Measurements from ENCODE around the gene HNRNPUL2. TPM values are rescaled to one million over a fixed set of nuclear protein-coding genes. Genes with fewer than 3 reads are reported as not detected.

HNRNPUL2 gene
- total RNA-seq, 1 experiment from 2014 or later, result 62.9 TPM

DNA sequence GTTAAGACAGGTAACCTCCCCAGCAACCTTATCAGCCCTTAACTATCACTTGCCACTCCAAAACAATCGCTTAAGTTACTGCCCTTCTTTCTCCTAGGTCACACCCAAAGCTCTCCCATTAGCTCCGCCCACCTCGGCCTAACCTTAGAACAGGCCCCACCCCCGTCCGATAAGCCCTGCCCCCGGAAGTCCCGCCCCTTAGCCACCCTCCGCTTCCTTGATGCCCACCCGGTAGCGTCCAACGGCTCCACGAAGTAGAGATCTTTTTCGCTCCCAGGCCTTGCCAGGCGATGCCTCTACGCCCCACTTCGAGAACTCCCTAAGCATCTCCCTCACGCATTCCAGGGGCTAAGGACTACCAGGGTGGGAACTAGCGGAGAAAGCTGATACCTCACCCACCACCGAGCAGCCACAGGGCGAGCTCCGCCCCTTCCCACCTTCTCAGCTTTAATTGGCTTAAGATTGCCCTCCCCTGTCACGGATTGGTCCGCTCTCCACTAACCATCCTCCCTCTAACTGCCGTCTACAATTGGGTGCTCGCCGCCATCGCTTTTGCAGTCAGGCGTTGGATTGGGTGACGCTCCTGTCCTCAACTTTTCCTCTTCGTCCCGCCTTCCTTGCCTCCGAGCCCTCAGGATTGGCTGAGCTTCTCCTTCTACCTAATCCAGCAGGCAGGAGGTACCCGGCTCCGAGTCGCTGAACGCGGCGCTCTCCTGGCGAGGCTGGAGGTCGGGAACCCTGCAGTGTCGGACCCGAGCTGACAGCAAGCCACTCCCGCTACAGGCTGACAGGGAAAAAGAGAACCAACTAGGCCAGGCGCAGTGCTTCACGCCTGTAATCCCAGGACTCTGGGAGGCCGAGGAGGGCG lies 26.7 kb upstream of the HNRNPUL2 start, which contains the start of gene ZBTB3:
ZBTB3 (minus strand) TSS at position 425 of the 868 bp plus-strand sequence. CDS start 496 bp downstream, outside the sequence.
- peak; percentile 98 to 99 for DNase-seq
- no peaks in the 10 kb centered on the region for H3K27me3 ChIP-seq (replicated peaks; ENCODE audit: control insufficient read depth, insufficient read depth, low read length)
- TF ChIP-seq, protein P1, sequence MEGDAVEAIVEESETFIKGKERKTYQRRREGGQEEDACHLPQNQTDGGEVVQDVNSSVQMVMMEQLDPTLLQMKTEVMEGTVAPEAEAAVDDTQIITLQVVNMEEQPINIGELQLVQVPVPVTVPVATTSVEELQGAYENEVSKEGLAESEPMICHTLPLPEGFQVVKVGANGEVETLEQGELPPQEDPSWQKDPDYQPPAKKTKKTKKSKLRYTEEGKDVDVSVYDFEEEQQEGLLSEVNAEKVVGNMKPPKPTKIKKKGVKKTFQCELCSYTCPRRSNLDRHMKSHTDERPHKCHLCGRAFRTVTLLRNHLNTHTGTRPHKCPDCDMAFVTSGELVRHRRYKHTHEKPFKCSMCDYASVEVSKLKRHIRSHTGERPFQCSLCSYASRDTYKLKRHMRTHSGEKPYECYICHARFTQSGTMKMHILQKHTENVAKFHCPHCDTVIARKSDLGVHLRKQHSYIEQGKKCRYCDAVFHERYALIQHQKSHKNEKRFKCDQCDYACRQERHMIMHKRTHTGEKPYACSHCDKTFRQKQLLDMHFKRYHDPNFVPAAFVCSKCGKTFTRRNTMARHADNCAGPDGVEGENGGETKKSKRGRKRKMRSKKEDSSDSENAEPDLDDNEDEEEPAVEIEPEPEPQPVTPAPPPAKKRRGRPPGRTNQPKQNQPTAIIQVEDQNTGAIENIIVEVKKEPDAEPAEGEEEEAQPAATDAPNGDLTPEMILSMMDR (IDR thresholded peaks at IDR 0.05; ENCODE audit: insufficient read depth in 1 of 2, low read depth in 1 of 2, low read length in 1 of 2, severe bottlenecking in 1 of 2, unreplicated experiment in 1 of 2), result no peak
- Mint-ChIP-seq H3K4me3 (ENCODE audit: unreplicated experiment) (peak within 1 kb of the TSS; percentile 97), H3K4me1 (ENCODE audit: low read depth, unreplicated experiment) (no peaks in the 10 kb centered on the region), H3K9me3 (ENCODE audit: unreplicated experiment) (no peaks in the 10 kb centered on the region), H3K27ac (ENCODE audit: unreplicated experiment) (peak within 1 kb of the TSS; percentile 95), H3K36me3 (ENCODE audit: insufficient read depth, unreplicated experiment) (peaks cover 23% of the 10 kb centered on the region), H3K27me3 (ENCODE audit: insufficient read depth, unreplicated experiment) (no peaks in the 10 kb centered on the region)
- POLR2A ChIA-PET, result interaction anchor here (0.6 to 2.1 kb wide), 30 partner anchors 8 to 273 kb away, joined by 3 to 71 read pairs (median 8); partner anchors contain the start of genes B3GAT3, C11orf98, CSKMT and EEF1G
- no peaks in the 10 kb centered on the region for H3K9me3 ChIP-seq
- H3K4me3 ChIP-seq (ENCODE audit: low read depth, low read length), result peak within 1 kb of the TSS; percentile 56
- intact Hi-C loops (cut with micrococcal nuclease; ENCODE audit: unreplicated experiment), result loop anchor here (1.0 to 2.0 kb wide), 2 partner anchors 7 to 25 kb away; partner anchors contain the start of genes POLR2G and TTC9C
- peaks cover 9% of the 10 kb centered on the region; the same call in 1 of the 2 replicates for H3K4me1 ChIP-seq
- H3K36me3 ChIP-seq (ENCODE audit: control insufficient read depth, insufficient read depth, low read length), result peaks cover 3% of the 10 kb centered on the region
- BruUV-seq (replicated peaks), result no TSS peak
- CTCF ChIA-PET, result interaction anchor here (0.5 to 1.7 kb wide), 17 partner anchors 8 to 359 kb away, joined by 3 to 48 read pairs (median 5); partner anchors contain the start of genes HNRNPUL2, MTA2, POLR2G and TAF6L

DNA sequence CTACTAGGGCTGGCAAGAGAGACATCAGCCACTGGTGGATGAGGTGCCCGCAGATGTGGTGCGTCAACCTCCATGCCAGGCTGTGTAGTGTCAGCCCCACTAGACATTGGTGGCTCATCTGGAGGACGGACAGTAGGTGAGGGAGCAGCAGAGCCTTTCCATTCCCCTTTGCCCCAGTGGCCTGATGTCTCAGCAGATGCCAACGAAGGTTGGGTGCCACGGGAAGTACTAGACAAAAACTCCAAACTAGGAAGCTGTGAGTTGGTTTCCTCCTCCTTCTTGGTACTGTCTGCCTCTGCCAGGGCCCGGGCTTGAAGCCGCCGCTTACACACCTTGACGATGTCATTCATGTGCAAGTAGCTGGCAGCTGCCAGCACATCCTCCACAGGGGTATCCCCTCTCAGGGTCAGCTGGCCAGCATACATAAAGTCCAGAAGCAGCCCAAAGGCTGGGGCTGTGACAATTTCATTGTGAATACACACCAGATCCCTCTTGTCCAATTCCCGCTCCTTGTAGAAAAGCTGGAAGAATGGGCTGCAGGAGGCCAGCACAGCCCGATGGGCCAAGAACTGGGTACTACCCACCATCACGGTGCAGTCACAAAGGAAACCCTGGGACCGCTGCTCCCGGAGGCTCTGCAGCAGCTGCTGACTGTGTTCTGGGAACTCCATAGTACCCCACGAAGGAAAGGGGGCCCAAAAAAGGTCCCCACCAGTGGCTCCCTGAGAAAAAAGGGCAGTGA lies 25.9 kb upstream of the HNRNPUL2 start:
- TSS peak; percentile 85 for BruUV-seq (replicated peaks)
- Mint-ChIP-seq H3K9me3 (ENCODE audit: unreplicated experiment) (no peaks in the 10 kb centered on the region), H3K4me3 (ENCODE audit: unreplicated experiment) (peak overlapping the region; percentile 97), H3K36me3 (ENCODE audit: insufficient read depth, unreplicated experiment) (peaks cover 23% of the 10 kb centered on the region), H3K27me3 (ENCODE audit: insufficient read depth, unreplicated experiment) (no peaks in the 10 kb centered on the region), H3K27ac (ENCODE audit: unreplicated experiment) (peak overlapping the region; percentile 95), H3K4me1 (ENCODE audit: low read depth, unreplicated experiment) (no peaks in the 10 kb centered on the region)
- DNase-seq, result no peak
- Histone ChIP-seq H3K4me3 (ENCODE audit: low read depth, low read length) (peak overlapping the region; percentile 56), H3K9me3 (no peaks in the 10 kb centered on the region), H3K4me1 (peaks cover 9% of the 10 kb centered on the region; the same call in 1 of the 2 replicates), H3K27me3 (replicated peaks; ENCODE audit: control insufficient read depth, insufficient read depth, low read length) (no peaks in the 10 kb centered on the region), H3K36me3 (ENCODE audit: control insufficient read depth, insufficient read depth, low read length) (peaks cover 3% of the 10 kb centered on the region)
- ChIA-PET POLR2A (interaction anchor here (0.6 to 2.1 kb wide), 29 partner anchors 8 to 273 kb away, joined by 3 to 71 read pairs (median 8); partner anchors contain the start of genes B3GAT3, C11orf98, CSKMT and EEF1G), CTCF (interaction anchor here (0.5 to 1.7 kb wide), 14 partner anchors 8 to 358 kb away, joined by 3 to 48 read pairs (median 4); partner anchors contain the start of genes HNRNPUL2, POLR2G, TAF6L and TMEM179B)
- intact Hi-C loops (cut with micrococcal nuclease; ENCODE audit: unreplicated experiment), result loop anchor here (1.0 to 2.0 kb wide), 2 partner anchors 8 to 24 kb away; partner anchors contain the start of genes POLR2G and TTC9C
- TF ChIP-seq, protein P1 (IDR thresholded peaks at IDR 0.05; ENCODE audit: insufficient read depth in 1 of 2, low read depth in 1 of 2, low read length in 1 of 2, severe bottlenecking in 1 of 2, unreplicated experiment in 1 of 2), result no peak
